Omental fat pad (tissue), 4 donors: Measurements from ENCODE around the gene MLYCD. TPM values are rescaled to one million over a fixed set of nuclear protein-coding genes. Genes with fewer than 3 reads are reported as not detected.

Experiments
- ATAC-seq: fragments of 150-250 bp; one replicate; pipeline ENCODE4 v1.9.1; 2016; ENCODE audit warnings: mild to moderate bottlenecking, moderate library complexity; ENCODE audit not compliant: low FRiP score
- DNase-seq: peaks from one replicate; pipeline ENCODE4 v3.0.0-alpha.2; 2019; ENCODE audit warnings: low spot score
- CTCF ChIP-seq, 3 donors: fragments of 450-650 bp; IDR thresholded peaks; one replicate each; pipeline ENCODE4 v1.5.1; 2016 to 2017; ENCODE audit warnings: antibody characterized with exemption in 3 of 3, mild to moderate bottlenecking in 3 of 3, moderate library complexity in 2 of 3
- total RNA-seq, 4 donors: library from RNA; depleted of rRNA; stranded (reverse); fragments of >200 nt; gene quantifications; one replicate each; pipeline ENCODE4 v1.1.0, GENCODE V29; 2016

Gene MLYCD
- total RNA-seq, 4 donors from 2014 or later: 8.4 to 17.8 (median 10.6) TPM

- ATAC-seq: no peak
- peak; percentile 32 for DNase-seq
- TF ChIP-seq CTCF (IDR thresholded peaks at IDR 0.05): no peak
Observed at GRCh38 chr16:83956336-83957289, 57.7 kb downstream of the MLYCD start.

- DNase-seq (no peak), ATAC-seq (no peak)
- TF ChIP-seq CTCF (IDR thresholded peaks at IDR 0.05): no peak
Observed at GRCh38 chr16:83957296-83957855, 58.5 kb downstream of the MLYCD start.

GRCh38 chr16:83958137-83958845 is 59.4 kb downstream of the MLYCD start:
- ATAC-seq (no peak), DNase-seq (no peak)
- TF ChIP-seq CTCF (IDR thresholded peaks at IDR 0.05): no peak

GRCh38 chr16:83958846-83959565 is 60.1 kb downstream of the MLYCD start:
- DNase-seq (no peak), ATAC-seq (no peak)
- TF ChIP-seq CTCF (IDR thresholded peaks at IDR 0.05): no peak

- no peak for TF ChIP-seq CTCF (IDR thresholded peaks at IDR 0.05)
- ATAC-seq (no peak), DNase-seq (no peak)
Observed at GRCh38 chr16:83959656-83960434, 60.9 kb downstream of the MLYCD start.
